GM12875 (cell line): ENCODE measurements around the gene TGFBR3.

Experiments
- H3K4me3 ChIP-seq: one replicate; pipeline ENCODE4 v1.5.1; 2011; ENCODE audit warnings: low read depth, low read length, control low read depth
- CTCF ChIP-seq: IDR thresholded peaks from 2 replicates; pipeline ENCODE4 v1.5.1; 2011; ENCODE audit warnings: low read depth, mild to moderate bottlenecking, control low read depth, inconsistent platforms, low read length, moderate library complexity, borderline replicate concordance; ENCODE audit not compliant: insufficient read depth

TGFBR3 gene

GRCh38 chr1:91775227-91775626, 110.7 kb downstream of the TGFBR3 start:
- TF ChIP-seq CTCF = no peak
- H3K4me3 ChIP-seq = no peak overlapping the region

GRCh38 chr1:91774520-91775203, 111.3 kb downstream of the TGFBR3 start:
- H3K4me3 ChIP-seq = no peak overlapping the region
- TF ChIP-seq CTCF = no peak

- TF ChIP-seq CTCF = no peak
- H3K4me3 ChIP-seq = no peak overlapping the region
Observed at GRCh38 chr1:91771717-91772116, 114.2 kb downstream of the TGFBR3 start.

GRCh38 chr1:91770667-91771268, 115.2 kb downstream of the TGFBR3 start:
- TF ChIP-seq CTCF = no peak
- H3K4me3 ChIP-seq = no peak overlapping the region

GRCh38 chr1:91769742-91770141, 116.2 kb downstream of the TGFBR3 start:
- TF ChIP-seq CTCF = no peak

GRCh38 chr1:91768786-91769725, 116.9 kb downstream of the TGFBR3 start:
- no peak for TF ChIP-seq CTCF
- no peak overlapping the region for H3K4me3 ChIP-seq

More at GRCh38 chr1:91769742-91770141, 116.2 kb downstream of the TGFBR3 start:
- no peak overlapping the region for H3K4me3 ChIP-seq

GRCh38 chr1:91768120-91768519, 117.8 kb downstream of the TGFBR3 start:
- no peak for TF ChIP-seq CTCF
- H3K4me3 ChIP-seq = no peak overlapping the region
